ENCODE measurements around the gene TMEM26. TPM values are rescaled to one million over a fixed set of nuclear protein-coding genes. Genes with fewer than 3 reads are reported as not detected.

The TMEM26 gene
- total RNA-seq, 4 donors from 2014 or later = 0.03 to 0.07 TPM; not detected in 2

- DNase-seq (ENCODE audit: low spot score in 2 of 2) = no peak
- intact Hi-C loops (cut with DNase I; ENCODE audit: low total_unique reads) = no loop called here
- TF ChIP-seq CTCF (IDR thresholded peaks at IDR 0.05) (no peak), POLR2A (IDR thresholded peaks at IDR 0.05) (no peak)
- no peak overlapping the region for H3K4me3 ChIP-seq (ENCODE audit: low read depth, poor library complexity, severe bottlenecking)
- WGBS, 2 donors = 90 to 92% methylated on average over 3 of the region's 3 CpGs
Measured at GRCh38 chr10:61357687-61358086, 95.5 kb downstream of the TMEM26 start.

Other genes with a start within 250 kb of the TMEM26 start
- gene CABCOCO1, start 209.5 kb upstream of the TMEM26 start, total RNA-seq = under 1 TPM in 1 of 4 donors, not detected in 3; 0.46 TPM